ENCODE results near the gene CDCP1.

Gene CDCP1

DNA sequence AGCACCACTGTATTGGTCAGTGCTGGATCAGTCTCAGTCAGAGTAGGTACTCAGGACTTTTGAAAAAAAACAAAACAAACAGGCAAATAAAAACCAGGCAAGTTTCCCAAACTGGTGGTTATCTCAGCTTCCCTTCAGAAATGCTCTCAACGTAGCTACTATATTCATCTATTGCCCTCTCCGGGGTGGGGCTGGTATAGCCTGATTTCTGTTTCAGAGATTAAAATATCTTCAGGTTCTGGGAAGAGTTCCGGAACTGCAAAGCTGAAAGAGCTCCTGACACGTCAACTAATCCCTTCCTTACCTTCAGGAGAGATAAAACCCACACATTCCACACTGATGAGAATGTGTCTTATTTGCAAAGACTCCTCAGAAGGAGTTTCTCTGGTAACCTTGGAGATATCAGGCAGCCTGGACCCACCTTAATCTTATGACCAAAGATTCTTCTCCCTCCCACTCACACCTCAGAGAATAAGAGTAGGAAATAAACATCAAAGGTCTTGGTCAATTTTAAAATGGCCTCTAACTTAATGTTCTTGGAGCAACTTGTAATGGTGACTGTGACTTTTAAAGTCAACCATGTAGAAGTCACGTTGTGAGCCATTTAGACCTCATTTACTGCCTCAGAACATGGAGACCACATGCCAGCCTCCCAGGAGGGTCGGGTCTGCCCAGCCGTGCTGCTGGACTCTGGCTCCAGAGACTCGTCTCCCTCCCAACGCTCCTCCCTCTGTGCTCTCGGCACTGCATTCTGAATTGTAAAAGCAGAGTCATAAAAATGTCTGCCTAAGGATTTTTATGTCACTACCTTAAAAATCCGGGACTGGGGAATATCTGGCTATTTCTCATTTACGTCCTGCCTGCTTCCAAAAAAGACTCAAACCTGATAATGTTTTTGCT, 53.8 kb downstream of the CDCP1 start:
- TF ChIP-seq, protein P1, sequence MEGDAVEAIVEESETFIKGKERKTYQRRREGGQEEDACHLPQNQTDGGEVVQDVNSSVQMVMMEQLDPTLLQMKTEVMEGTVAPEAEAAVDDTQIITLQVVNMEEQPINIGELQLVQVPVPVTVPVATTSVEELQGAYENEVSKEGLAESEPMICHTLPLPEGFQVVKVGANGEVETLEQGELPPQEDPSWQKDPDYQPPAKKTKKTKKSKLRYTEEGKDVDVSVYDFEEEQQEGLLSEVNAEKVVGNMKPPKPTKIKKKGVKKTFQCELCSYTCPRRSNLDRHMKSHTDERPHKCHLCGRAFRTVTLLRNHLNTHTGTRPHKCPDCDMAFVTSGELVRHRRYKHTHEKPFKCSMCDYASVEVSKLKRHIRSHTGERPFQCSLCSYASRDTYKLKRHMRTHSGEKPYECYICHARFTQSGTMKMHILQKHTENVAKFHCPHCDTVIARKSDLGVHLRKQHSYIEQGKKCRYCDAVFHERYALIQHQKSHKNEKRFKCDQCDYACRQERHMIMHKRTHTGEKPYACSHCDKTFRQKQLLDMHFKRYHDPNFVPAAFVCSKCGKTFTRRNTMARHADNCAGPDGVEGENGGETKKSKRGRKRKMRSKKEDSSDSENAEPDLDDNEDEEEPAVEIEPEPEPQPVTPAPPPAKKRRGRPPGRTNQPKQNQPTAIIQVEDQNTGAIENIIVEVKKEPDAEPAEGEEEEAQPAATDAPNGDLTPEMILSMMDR (IDR thresholded peaks at IDR 0.05; ENCODE audit: insufficient read depth, low read length, missing control alignments), result no peak
- DNase-seq (ENCODE audit: low read depth, low spot score), result peak; percentile 29
- ChIA-PET CTCF (interaction anchor here (1.1 to 1.7 kb wide), 3 partner anchors 16 to 49 kb away, joined by 3 to 4 read pairs (median 4); no protein-coding TSS in a partner anchor), POLR2A (interaction anchor here (0.9 kb wide), 2 partner anchors 13 to 31 kb away, joined by 3 read pairs; no protein-coding TSS in a partner anchor)
- no peak overlapping the region for H3K4me3 ChIP-seq (ENCODE audit: low read depth, low read length)

DNA sequence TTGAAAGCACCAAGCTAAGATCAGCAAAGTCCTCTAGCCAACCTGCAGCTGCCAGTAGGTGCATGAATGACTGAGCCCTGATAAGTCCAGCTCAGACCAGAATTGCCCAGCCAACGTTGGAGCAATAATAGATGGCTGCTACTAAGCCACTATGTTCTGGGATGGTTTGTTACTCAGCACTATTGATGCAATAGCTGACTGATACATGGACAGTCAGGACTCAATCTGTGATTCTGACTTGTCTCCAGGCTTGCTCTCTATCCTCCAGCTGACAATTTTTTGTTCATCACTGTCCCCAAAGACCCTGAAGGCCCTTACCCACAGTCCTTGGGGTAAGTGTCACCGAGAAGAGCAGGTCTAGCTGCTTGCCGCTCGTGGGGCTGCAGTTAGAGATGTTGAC, 55.3 kb downstream of the CDCP1 start:
- ChIA-PET CTCF (interaction anchor here (1.7 kb wide), 1 partner anchor 15 kb away, joined by 4 read pairs; no protein-coding TSS in a partner anchor), POLR2A (no interaction called here)
- TF ChIP-seq, protein P1 (IDR thresholded peaks at IDR 0.05; ENCODE audit: insufficient read depth, low read length, missing control alignments), result no peak

DNA sequence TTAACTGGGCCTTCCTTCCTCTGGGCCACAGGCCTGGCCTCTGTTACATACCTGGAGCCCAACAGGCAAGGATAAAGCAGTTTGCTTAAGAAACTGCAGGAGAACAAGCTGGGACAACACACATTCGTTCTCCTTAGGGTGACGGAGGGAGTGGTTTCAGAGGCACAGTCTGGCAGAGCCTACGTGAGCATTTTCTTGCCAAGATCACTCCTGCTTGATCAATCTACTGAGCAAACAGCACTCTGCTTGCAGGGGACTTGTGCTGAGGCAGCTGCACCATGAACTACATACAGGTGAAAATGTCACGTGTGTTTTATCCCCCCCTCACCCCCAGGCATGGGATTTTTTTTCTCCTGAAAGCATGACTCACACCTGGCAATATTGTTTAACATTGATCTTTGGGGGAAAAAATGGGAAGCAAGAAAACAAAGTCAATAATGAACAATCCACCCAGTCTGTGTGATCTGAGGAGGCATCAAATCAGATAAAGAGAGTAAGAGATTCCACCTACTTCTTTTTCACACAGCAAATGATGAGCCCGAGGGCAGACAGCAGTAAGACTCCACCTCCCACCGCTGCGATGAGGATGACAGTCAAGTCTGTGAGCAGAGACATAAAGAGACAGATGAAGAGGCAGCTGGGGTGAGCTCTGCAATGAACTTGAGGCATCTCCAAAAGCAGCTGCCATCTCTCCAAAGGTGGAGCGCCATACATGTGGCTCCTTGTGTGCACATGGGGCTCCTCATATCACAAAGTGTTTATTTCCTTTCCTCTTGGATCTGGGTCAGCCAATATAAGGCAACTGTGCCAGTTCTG, 57.4 kb downstream of the CDCP1 start:
- ChIA-PET POLR2A (no interaction called here), CTCF (interaction anchor here (0.6 kb wide), 1 partner anchor 255 kb away, joined by 3 read pairs; no protein-coding TSS in a partner anchor)
- no peak overlapping the region for H3K4me3 ChIP-seq (ENCODE audit: low read depth, low read length)
- no peak for DNase-seq (ENCODE audit: low read depth, low spot score)
- TF ChIP-seq, protein P1 (IDR thresholded peaks at IDR 0.05; ENCODE audit: insufficient read depth, low read length, missing control alignments), result no peak

More for the DNA sequence above, 55.3 kb downstream of the CDCP1 start:
- no peak for DNase-seq (ENCODE audit: low read depth, low spot score)
- H3K4me3 ChIP-seq (ENCODE audit: low read depth, low read length), result no peak overlapping the region

DNA sequence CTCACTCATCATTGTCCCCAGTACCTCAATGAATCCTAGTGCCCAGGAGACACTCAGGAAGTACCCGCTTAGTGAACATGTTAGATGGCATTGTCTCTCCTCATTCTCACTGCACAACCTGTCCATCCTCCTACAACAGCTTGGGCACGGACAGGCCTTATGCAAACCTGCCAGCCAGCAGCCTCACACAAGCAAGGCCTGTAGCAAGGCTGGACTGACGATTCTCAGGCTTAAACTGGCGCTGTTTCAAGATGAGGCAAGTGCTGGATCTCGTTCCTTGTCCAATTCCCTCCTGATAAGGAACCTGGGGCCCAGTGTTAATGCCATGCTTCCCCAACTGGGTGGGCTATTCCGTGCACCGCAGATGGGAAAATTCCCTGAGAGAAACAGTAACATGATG, 59.0 kb downstream of the CDCP1 start:
- ChIA-PET POLR2A (interaction anchor here (0.5 to 0.8 kb wide), 2 partner anchors 46 to 556 kb away, joined by 3 to 4 read pairs; no protein-coding TSS in a partner anchor), CTCF (interaction anchor here (0.7 to 1.2 kb wide), 2 partner anchors 30 to 49 kb away, joined by 3 read pairs; no protein-coding TSS in a partner anchor)
- DNase-seq (ENCODE audit: low read depth, low spot score), result no peak
- TF ChIP-seq, protein P1 (IDR thresholded peaks at IDR 0.05; ENCODE audit: insufficient read depth, low read length, missing control alignments), result no peak
- no peak overlapping the region for H3K4me3 ChIP-seq (ENCODE audit: low read depth, low read length)

DNA sequence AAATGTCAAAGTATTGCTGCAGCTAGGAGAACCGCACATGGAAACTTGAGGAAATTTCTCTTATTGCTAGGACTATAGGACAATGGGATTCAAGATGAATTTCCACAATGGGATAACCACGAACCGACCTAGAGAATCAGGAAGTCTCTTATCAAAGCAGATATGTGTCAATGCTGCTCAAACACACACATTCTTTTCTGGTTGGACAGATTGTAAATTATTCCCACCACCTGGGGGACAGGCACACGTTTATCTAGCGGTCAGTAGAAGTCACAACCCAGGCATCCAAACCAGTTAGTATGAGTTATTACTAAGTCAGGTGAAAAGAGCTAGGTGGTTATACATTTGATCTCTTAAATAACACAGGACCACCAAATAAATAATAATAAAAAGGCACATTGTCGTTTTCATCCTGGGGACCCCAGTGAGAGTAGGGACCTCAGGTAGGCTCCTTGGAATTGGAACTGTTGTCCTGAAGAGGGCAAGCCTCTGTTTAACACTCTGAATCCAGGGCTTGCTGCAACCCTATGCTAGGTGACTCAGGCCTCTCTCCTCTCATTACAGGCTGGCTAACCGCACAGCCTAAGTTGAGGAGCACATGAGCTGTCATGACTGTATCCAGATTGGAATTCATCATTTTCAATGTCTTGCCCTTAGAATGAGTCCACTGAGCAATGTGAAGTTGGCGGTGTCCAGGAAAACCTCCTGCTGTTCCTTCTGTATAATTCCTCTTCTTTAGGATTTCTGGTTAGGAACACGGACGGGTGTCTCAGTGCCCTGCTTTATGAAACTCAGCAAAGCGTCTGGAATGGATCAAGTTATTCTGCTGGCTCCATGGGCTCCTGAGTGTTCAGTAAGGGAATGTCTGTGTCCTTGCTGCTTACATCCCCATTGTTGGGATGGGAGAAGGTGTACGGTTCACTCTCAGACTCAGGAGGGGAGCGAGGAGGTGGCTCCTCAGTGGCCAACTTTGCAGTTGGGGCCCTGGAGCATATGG, 61.1 kb downstream of the CDCP1 start:
- ChIA-PET CTCF (interaction anchor here (0.8 to 1.2 kb wide), 6 partner anchors 12 to 126 kb away, joined by 3 to 5 read pairs (median 3); no protein-coding TSS in a partner anchor), POLR2A (interaction anchor here (0.6 kb wide), 1 partner anchor 30 kb away, joined by 3 read pairs; no protein-coding TSS in a partner anchor)
- peak; percentile 73 for DNase-seq (ENCODE audit: low read depth, low spot score)
- TF ChIP-seq, protein P1 (IDR thresholded peaks at IDR 0.05; ENCODE audit: insufficient read depth, low read length, missing control alignments), result no peak
- no peak overlapping the region for H3K4me3 ChIP-seq (ENCODE audit: low read depth, low read length)
